HUES48 (cell line): Measurements from ENCODE around the gene DNAAF3.

Source experiments
- H3K27ac ChIP-seq: one replicate; pipeline ENCODE4 v1.7.0; 2013; ENCODE audit warnings: low read depth, low read length, inconsistent platforms
- H3K27me3 ChIP-seq: 2 replicates; pipeline ENCODE4 v1.6.1; 2013; ENCODE audit warnings: mild to moderate bottlenecking, low read length; ENCODE audit not compliant: control insufficient read depth, insufficient read depth
- H3K36me3 ChIP-seq: 2 replicates; pipeline ENCODE4 v1.6.1; 2013; ENCODE audit warnings: low read length; ENCODE audit not compliant: control insufficient read depth, insufficient read depth
- H3K4me1 ChIP-seq: 2 replicates; pipeline ENCODE4 v1.6.1; 2013; ENCODE audit warnings: mild to moderate bottlenecking, low read length; ENCODE audit not compliant: control insufficient read depth, insufficient read depth
- H3K4me3 ChIP-seq: 2 replicates; pipeline ENCODE4 v1.5.1; 2013; ENCODE audit warnings: mild to moderate bottlenecking, low read depth, low read length
- H3K9ac ChIP-seq: 2 replicates; pipeline ENCODE4 v1.6.1; 2013; ENCODE audit warnings: mild to moderate bottlenecking, low read depth, low read length, moderate library complexity
- H3K9me3 ChIP-seq: 2 replicates; pipeline ENCODE4 v1.6.1; 2013; ENCODE audit warnings: low read length; ENCODE audit not compliant: control insufficient read depth, insufficient read depth

Gene DNAAF3

GRCh38 chr19:55149078-55150003 is 17.1 kb downstream of the DNAAF3 start, which contains the start of gene TNNT1:
TNNT1 (minus strand) TSS chr19:55149206; CDS start chr19:55147157, 2,049 bp downstream.
- H3K27ac ChIP-seq = peak within 1 kb of the TSS; percentile 55
- peak within 1 kb of the TSS; percentile 47 for H3K4me3 ChIP-seq
- H3K4me1 ChIP-seq = peaks cover 16% of the 10 kb centered on the region
- H3K9me3 ChIP-seq = 0 out of 2 replicates have a peak, but pooled peaks cover 6% of the 10 kb centered on the region
- H3K36me3 ChIP-seq = peaks cover 7% of the 10 kb centered on the region; the same call in 1 of the 2 replicates
- H3K9ac ChIP-seq = no peak within 1 kb of the TSS
- H3K27me3 ChIP-seq = no peaks in the 10 kb centered on the region

- Histone ChIP-seq H3K9ac (no peak overlapping the region), H3K27ac (peak overlapping the region; percentile 8), H3K27me3 (no peaks in the 10 kb centered on the region), H3K4me3 (no peak overlapping the region), H3K9me3 (0 out of 2 replicates have a peak, but pooled peaks cover 6% of the 10 kb centered on the region), H3K4me1 (peaks cover 16% of the 10 kb centered on the region), H3K36me3 (peaks cover 3% of the 10 kb centered on the region; the same call in 1 of the 2 replicates)
These were observed 18.7 kb downstream of the DNAAF3 start for GRCh38 chr19:55147545-55148251.

- H3K9ac ChIP-seq = no peak overlapping the region
- peak overlapping the region; percentile 81 for H3K27ac ChIP-seq
- no peaks in the 10 kb centered on the region for H3K9me3 ChIP-seq
- H3K36me3 ChIP-seq = peaks cover 3% of the 10 kb centered on the region; the same call in 1 of the 2 replicates
- H3K4me1 ChIP-seq = peaks cover 16% of the 10 kb centered on the region
- no peaks in the 10 kb centered on the region for H3K27me3 ChIP-seq
- H3K4me3 ChIP-seq = peak overlapping the region; percentile 75
These were observed 19.6 kb downstream of the DNAAF3 start for GRCh38 chr19:55146705-55147273.

- Histone ChIP-seq H3K27me3 (no peaks in the 10 kb centered on the region), H3K4me1 (peaks cover 16% of the 10 kb centered on the region)
These were observed 20.2 kb downstream of the DNAAF3 start for GRCh38 chr19:55146078-55146704.

GRCh38 chr19:55145232-55145631 is 21.2 kb downstream of the DNAAF3 start:
- Histone ChIP-seq H3K4me3 (no peak overlapping the region; the same call in 1 of the 2 replicates), H3K36me3 (no peaks in the 10 kb centered on the region), H3K4me1 (peaks cover 20% of the 10 kb centered on the region), H3K9me3 (no peaks in the 10 kb centered on the region), H3K27me3 (no peaks in the 10 kb centered on the region), H3K27ac (no peak overlapping the region), H3K9ac (no peak overlapping the region)

More at GRCh38 chr19:55146078-55146704, 20.2 kb downstream of the DNAAF3 start:
- Histone ChIP-seq H3K27ac (peak overlapping the region; percentile 81), H3K9me3 (no peaks in the 10 kb centered on the region), H3K4me3 (peak overlapping the region; percentile 75), H3K36me3 (0 out of 2 replicates have a peak, but pooled peaks cover under 1% of the 10 kb centered on the region), H3K9ac (no peak overlapping the region)

- 0 out of 2 replicates have a peak overlapping the region, but pooled peaks have one; percentile 20 for H3K4me3 ChIP-seq
- no peak overlapping the region for H3K9ac ChIP-seq
- no peak overlapping the region for H3K27ac ChIP-seq
- no peaks in the 10 kb centered on the region for H3K9me3 ChIP-seq
- H3K4me1 ChIP-seq = 0 out of 2 replicates have a peak, but pooled peaks cover 4% of the 10 kb centered on the region
- peaks cover 4% of the 10 kb centered on the region; the same call in 1 of the 2 replicates for H3K36me3 ChIP-seq
- no peaks in the 10 kb centered on the region for H3K27me3 ChIP-seq
These were observed 24.7 kb downstream of the DNAAF3 start for GRCh38 chr19:55141696-55142095.

GRCh38 chr19:55137915-55138314 is 28.5 kb downstream of the DNAAF3 start:
- H3K9ac ChIP-seq = no peak overlapping the region
- H3K9me3 ChIP-seq = no peaks in the 10 kb centered on the region
- H3K4me1 ChIP-seq = 0 out of 2 replicates have a peak, but pooled peaks cover 4% of the 10 kb centered on the region
- peaks cover 17% of the 10 kb centered on the region; the same call in 1 of the 2 replicates for H3K36me3 ChIP-seq
- no peak overlapping the region for H3K27ac ChIP-seq
- H3K27me3 ChIP-seq = no peaks in the 10 kb centered on the region
- no peak overlapping the region for H3K4me3 ChIP-seq

- Histone ChIP-seq H3K9ac (no peak overlapping the region), H3K27me3 (no peaks in the 10 kb centered on the region), H3K27ac (no peak overlapping the region), H3K4me3 (no peak overlapping the region), H3K4me1 (0 out of 2 replicates have a peak, but pooled peaks cover 4% of the 10 kb centered on the region), H3K9me3 (no peaks in the 10 kb centered on the region), H3K36me3 (peaks cover 20% of the 10 kb centered on the region; the same call in 1 of the 2 replicates)
These were observed 29.9 kb downstream of the DNAAF3 start for GRCh38 chr19:55136399-55137102.

GRCh38 chr19:55134736-55135135 is 31.7 kb downstream of the DNAAF3 start:
- H3K9me3 ChIP-seq = no peaks in the 10 kb centered on the region
- H3K36me3 ChIP-seq = peaks cover 20% of the 10 kb centered on the region; the same call in 1 of the 2 replicates
- H3K4me1 ChIP-seq = peaks cover under 1% of the 10 kb centered on the region; the same call in 1 of the 2 replicates
- H3K27ac ChIP-seq = no peak overlapping the region
- H3K27me3 ChIP-seq = no peaks in the 10 kb centered on the region
- H3K9ac ChIP-seq = no peak overlapping the region
- H3K4me3 ChIP-seq = no peak overlapping the region
